ENCODE measurements around the gene CFAP20. TPM values are rescaled to one million over a fixed set of nuclear protein-coding genes. Genes with fewer than 3 reads are reported as not detected.

The CFAP20 gene
- total RNA-seq, 1 experiment from 2014 or later: 81.6 TPM

DNA sequence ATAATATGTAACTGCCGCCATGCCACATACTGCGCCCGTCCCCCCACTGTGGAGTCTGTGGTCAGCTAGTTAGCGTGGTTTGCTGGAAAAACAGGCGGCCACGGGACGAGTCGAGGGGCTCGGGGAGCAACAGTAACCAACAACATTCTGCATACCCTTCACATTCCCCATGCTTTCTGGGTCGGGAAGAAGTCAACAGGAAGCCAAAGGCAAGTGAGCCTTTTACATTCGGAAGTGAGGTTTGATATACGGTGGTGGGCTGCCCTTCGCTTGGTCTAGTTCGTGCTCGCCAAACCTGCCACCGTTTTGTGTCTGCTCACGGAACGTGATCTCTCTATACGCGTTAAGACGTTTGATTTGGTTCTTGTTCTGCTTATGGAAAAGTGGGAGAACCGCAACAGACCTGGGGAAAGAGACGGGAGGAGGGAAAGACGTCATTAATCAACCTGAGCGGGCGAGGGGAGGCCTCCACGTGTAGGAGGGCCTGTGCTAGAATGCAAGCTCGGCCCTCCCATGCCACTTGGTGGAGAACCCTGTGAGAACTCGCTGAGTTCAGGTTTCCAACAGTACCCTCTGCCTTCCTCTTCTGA lies 28.9 kb upstream of the CFAP20 start:
- no peaks in the 10 kb centered on the region for H3K4me1 ChIP-seq (ENCODE audit: insufficient read depth, low read length, poor library complexity, severe bottlenecking)
- ChIA-PET POLR2A (ENCODE audit: low non-redundant PET) (no interaction called here), CTCF (no interaction called here)
- intact Hi-C loops (cut with micrococcal nuclease; ENCODE audit: unreplicated experiment): no loop called here
- DNase-seq (ENCODE audit: low spot score): no peak
- no peaks in the 10 kb centered on the region for H3K9me3 ChIP-seq (ENCODE audit: low read depth, low read length, poor library complexity, severe bottlenecking)
- TF ChIP-seq, protein P1, sequence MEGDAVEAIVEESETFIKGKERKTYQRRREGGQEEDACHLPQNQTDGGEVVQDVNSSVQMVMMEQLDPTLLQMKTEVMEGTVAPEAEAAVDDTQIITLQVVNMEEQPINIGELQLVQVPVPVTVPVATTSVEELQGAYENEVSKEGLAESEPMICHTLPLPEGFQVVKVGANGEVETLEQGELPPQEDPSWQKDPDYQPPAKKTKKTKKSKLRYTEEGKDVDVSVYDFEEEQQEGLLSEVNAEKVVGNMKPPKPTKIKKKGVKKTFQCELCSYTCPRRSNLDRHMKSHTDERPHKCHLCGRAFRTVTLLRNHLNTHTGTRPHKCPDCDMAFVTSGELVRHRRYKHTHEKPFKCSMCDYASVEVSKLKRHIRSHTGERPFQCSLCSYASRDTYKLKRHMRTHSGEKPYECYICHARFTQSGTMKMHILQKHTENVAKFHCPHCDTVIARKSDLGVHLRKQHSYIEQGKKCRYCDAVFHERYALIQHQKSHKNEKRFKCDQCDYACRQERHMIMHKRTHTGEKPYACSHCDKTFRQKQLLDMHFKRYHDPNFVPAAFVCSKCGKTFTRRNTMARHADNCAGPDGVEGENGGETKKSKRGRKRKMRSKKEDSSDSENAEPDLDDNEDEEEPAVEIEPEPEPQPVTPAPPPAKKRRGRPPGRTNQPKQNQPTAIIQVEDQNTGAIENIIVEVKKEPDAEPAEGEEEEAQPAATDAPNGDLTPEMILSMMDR (conservative IDR thresholded peaks at IDR 0.05; ENCODE audit: low read depth, low read length): no peak
- no TSS peak for BruUV-seq (replicated peaks)
- no peaks in the 10 kb centered on the region for H3K27me3 ChIP-seq (replicated peaks; ENCODE audit: insufficient read depth, low read depth, low read length, poor library complexity)
- peaks cover 23% of the 10 kb centered on the region for H3K36me3 ChIP-seq (ENCODE audit: insufficient read depth, low read length, poor library complexity, severe bottlenecking)
- no peak overlapping the region for H3K4me3 ChIP-seq (ENCODE audit: low read depth, low read length, poor library complexity, severe bottlenecking)
- H3K27ac ChIP-seq (ENCODE audit: low read depth, low read length, poor library complexity, severe bottlenecking): no peak overlapping the region

DNA sequence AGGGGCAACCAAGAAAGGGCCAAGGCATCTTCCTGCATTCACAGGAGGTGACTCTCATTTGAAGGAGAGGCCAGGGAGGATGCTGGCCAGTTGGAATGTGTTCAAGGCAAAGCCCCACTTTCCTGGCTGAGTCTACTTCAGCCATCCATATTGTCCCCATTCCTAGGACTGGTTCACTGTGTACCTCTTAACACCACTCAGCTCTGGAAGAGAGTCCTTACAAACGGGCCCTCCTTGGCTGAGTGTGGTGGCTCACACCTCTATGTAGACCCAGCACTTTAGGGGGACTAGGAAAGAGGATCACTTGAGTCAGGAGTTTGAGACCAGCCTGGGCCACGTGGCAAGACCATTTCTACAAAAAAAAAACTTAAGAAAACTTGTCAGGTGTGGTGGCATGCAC lies 28.1 kb upstream of the CFAP20 start:
- Histone ChIP-seq H3K4me3 (ENCODE audit: low read depth, low read length, poor library complexity, severe bottlenecking) (no peak overlapping the region), H3K27me3 (replicated peaks; ENCODE audit: insufficient read depth, low read depth, low read length, poor library complexity) (no peaks in the 10 kb centered on the region), H3K9me3 (ENCODE audit: low read depth, low read length, poor library complexity, severe bottlenecking) (no peaks in the 10 kb centered on the region), H3K4me1 (ENCODE audit: insufficient read depth, low read length, poor library complexity, severe bottlenecking) (no peaks in the 10 kb centered on the region), H3K27ac (ENCODE audit: low read depth, low read length, poor library complexity, severe bottlenecking) (no peak overlapping the region), H3K36me3 (ENCODE audit: insufficient read depth, low read length, poor library complexity, severe bottlenecking) (peaks cover 16% of the 10 kb centered on the region)
- ChIA-PET CTCF (no interaction called here), POLR2A (ENCODE audit: low non-redundant PET) (no interaction called here)
- BruUV-seq (replicated peaks): no TSS peak
- TF ChIP-seq, protein P1 (conservative IDR thresholded peaks at IDR 0.05; ENCODE audit: low read depth, low read length): no peak
- TF ChIP-seq EZH2 (IDR thresholded peaks at IDR 0.05; ENCODE audit: borderline replicate concordance, low read depth, low read length, poor library complexity, severe bottlenecking): no peak
- no peak for DNase-seq (ENCODE audit: low spot score)
- intact Hi-C loops (cut with micrococcal nuclease; ENCODE audit: unreplicated experiment): no loop called here

DNA sequence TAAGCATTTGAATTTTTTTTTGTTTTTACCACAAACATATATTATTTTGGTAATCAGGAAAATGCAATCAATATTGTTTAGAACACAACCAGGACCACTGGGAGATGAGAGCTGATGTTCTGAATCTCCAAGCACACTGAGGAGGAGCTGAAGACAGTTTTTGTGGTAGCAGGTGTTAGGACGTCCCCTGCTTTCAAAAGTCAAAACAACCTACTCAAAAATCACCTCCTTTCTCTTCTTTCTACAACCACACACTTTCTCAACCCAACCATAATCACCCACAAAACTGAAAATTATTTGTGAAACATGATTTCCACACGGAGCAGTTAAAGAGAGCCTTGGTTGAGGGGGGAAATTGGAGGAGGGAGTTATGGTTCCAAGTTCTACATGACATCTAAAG lies 26.7 kb upstream of the CFAP20 start:
- no peak overlapping the region for H3K27ac ChIP-seq (ENCODE audit: low read depth, low read length, poor library complexity, severe bottlenecking)
- peaks cover 2% of the 10 kb centered on the region for H3K36me3 ChIP-seq (ENCODE audit: insufficient read depth, low read length, poor library complexity, severe bottlenecking)
- no TSS peak for BruUV-seq (replicated peaks)
- ChIA-PET POLR2A (ENCODE audit: low non-redundant PET) (no interaction called here), CTCF (no interaction called here)
- no peaks in the 10 kb centered on the region for H3K27me3 ChIP-seq (replicated peaks; ENCODE audit: insufficient read depth, low read depth, low read length, poor library complexity)
- DNase-seq (ENCODE audit: low spot score): no peak
- H3K4me1 ChIP-seq (ENCODE audit: insufficient read depth, low read length, poor library complexity, severe bottlenecking): no peaks in the 10 kb centered on the region
- H3K9me3 ChIP-seq (ENCODE audit: low read depth, low read length, poor library complexity, severe bottlenecking): no peaks in the 10 kb centered on the region
- intact Hi-C loops (cut with micrococcal nuclease; ENCODE audit: unreplicated experiment): no loop called here
- no peak overlapping the region for H3K4me3 ChIP-seq (ENCODE audit: low read depth, low read length, poor library complexity, severe bottlenecking)
- TF ChIP-seq EZH2 (IDR thresholded peaks at IDR 0.05; ENCODE audit: borderline replicate concordance, low read depth, low read length, poor library complexity, severe bottlenecking): no peak
- TF ChIP-seq, protein P1 (conservative IDR thresholded peaks at IDR 0.05; ENCODE audit: low read depth, low read length): no peak

All from A673 (cell line).